Measurements from ENCODE around the gene PPFIA3. TPM values are rescaled to one million over a fixed set of nuclear protein-coding genes. Genes with fewer than 3 reads are reported as not detected.

The PPFIA3 gene
- total RNA-seq, 1 experiment from 2014 or later, result 19.1 TPM

DNA sequence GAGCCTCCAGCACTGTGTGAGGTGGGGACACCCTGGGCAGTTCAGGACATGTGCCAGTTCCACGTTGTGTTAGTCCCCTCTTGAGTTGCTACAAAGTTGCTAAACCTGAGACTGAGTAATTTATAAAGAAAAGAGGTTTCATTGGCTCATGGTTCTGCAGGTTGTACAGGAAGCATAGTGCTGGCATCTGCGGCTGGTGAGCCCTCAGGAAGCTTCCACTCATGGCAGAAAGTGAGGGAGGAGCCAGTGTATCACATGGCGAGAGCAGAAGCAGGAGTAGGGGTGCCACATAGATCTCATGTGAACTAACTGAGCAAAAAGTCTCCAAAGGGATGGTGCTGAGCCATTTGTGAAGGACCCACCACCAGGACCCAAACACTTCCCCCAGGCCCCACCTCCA lies 71.4 kb downstream of the PPFIA3 start:
- TF ChIP-seq, protein P1, sequence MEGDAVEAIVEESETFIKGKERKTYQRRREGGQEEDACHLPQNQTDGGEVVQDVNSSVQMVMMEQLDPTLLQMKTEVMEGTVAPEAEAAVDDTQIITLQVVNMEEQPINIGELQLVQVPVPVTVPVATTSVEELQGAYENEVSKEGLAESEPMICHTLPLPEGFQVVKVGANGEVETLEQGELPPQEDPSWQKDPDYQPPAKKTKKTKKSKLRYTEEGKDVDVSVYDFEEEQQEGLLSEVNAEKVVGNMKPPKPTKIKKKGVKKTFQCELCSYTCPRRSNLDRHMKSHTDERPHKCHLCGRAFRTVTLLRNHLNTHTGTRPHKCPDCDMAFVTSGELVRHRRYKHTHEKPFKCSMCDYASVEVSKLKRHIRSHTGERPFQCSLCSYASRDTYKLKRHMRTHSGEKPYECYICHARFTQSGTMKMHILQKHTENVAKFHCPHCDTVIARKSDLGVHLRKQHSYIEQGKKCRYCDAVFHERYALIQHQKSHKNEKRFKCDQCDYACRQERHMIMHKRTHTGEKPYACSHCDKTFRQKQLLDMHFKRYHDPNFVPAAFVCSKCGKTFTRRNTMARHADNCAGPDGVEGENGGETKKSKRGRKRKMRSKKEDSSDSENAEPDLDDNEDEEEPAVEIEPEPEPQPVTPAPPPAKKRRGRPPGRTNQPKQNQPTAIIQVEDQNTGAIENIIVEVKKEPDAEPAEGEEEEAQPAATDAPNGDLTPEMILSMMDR (conservative IDR thresholded peaks at IDR 0.05), result no peak
- no peaks in the 10 kb centered on the region for H4K20me1 ChIP-seq (ENCODE audit: control insufficient read depth, insufficient read depth, insufficient read length)
- H3K27ac Mint-ChIP-seq, result no peak overlapping the region

More for the DNA sequence above, 71.4 kb downstream of the PPFIA3 start:
- WGBS (ENCODE audit: extremely low coverage, insufficient read length, low lambda C conversion rate), result no CpG with 5 or more reads among the region's 3 CpGs
- H2BK5ac ChIP-seq (ENCODE audit: insufficient read length, low read length), result no peak overlapping the region
- H3K9ac ChIP-seq (ENCODE audit: extremely low read depth, insufficient read length, low read length), result no peak overlapping the region
- DNase-seq, result no peak
- H3K79me2 ChIP-seq (ENCODE audit: insufficient read depth, low read length), result no peaks in the 10 kb centered on the region
- no peak overlapping the region for H3K18ac ChIP-seq (ENCODE audit: insufficient read length, low read depth, low read length)
- no peak overlapping the region for H4K8ac ChIP-seq (replicated peaks; ENCODE audit: insufficient read length, low read depth, low read length)
- Mint-ChIP-seq H3K4me3 (no peak overlapping the region), H3K27me3 (ENCODE audit: low read depth) (peaks cover 3% of the 10 kb centered on the region), H3K9me3 (peaks cover 0 to 4% of the 10 kb centered on the region in 2 experiments; a peak in 2 of 5 replicates), H3K4me1 (peaks cover 0 to 4% of the 10 kb centered on the region in 2 experiments; a peak in 2 of 4 replicates), H3K36me3 (ENCODE audit: insufficient read depth in 1 of 3, low read depth in 3 of 3) (peaks cover 6 to 32% (median 6%) of the 10 kb centered on the region in 3 experiments)
- H4K5ac ChIP-seq (ENCODE audit: insufficient read length, low read depth, low read length), result no peak overlapping the region
- H2AFZ ChIP-seq (ENCODE audit: low read length), result no peak overlapping the region
- H4K91ac ChIP-seq (ENCODE audit: insufficient read length, low read depth, low read length), result no peak overlapping the region
- no peak overlapping the region for H2BK12ac ChIP-seq (ENCODE audit: insufficient read length, low read depth, low read length)
- H3K23me2 ChIP-seq (ENCODE audit: insufficient read length, low read depth, low read length, poor library complexity, severe bottlenecking), result no peaks in the 10 kb centered on the region
- H3K23ac ChIP-seq (ENCODE audit: insufficient read length, low read depth, low read length), result no peak overlapping the region
- no peak overlapping the region for H2BK120ac ChIP-seq (ENCODE audit: low read depth, low read length, poor library complexity, severe bottlenecking)
- H2AK5ac ChIP-seq (ENCODE audit: insufficient read length, low read length), result no peak overlapping the region
- no peak overlapping the region for H3K14ac ChIP-seq (ENCODE audit: insufficient read depth, low read length)
- no peak overlapping the region for H3K4me2 ChIP-seq (ENCODE audit: insufficient read depth, insufficient read length, low read length)
- no peak overlapping the region for H3T11ph ChIP-seq (ENCODE audit: low read length)
- no peak overlapping the region for H3K4ac ChIP-seq (ENCODE audit: low read depth, low read length)
- no peaks in the 10 kb centered on the region for H3K27me3 ChIP-seq (ENCODE audit: insufficient read depth, low read length)
- H2BK15ac ChIP-seq (ENCODE audit: low read depth, low read length), result no peak overlapping the region
- H3K27ac ChIP-seq (ENCODE audit: insufficient read length, low read depth, low read length), result no peak overlapping the region
- H3K79me1 ChIP-seq (ENCODE audit: insufficient read depth, low read depth, low read length, poor library complexity, severe bottlenecking), result no peaks in the 10 kb centered on the region
- H3K9me3 ChIP-seq (ENCODE audit: control insufficient read depth, low read depth, low read length), result no peaks in the 10 kb centered on the region
- no peaks in the 10 kb centered on the region for H3K4me1 ChIP-seq (ENCODE audit: insufficient read depth, low read length)
- H2BK20ac ChIP-seq (ENCODE audit: low read depth, low read length, poor library complexity, severe bottlenecking), result no peak overlapping the region
- no peak overlapping the region for H3K56ac ChIP-seq (ENCODE audit: insufficient read length, low read depth, low read length)
